Gastrocnemius medialis (tissue), 4 donors: ENCODE data around the gene BSN. TPM values are rescaled to one million over a fixed set of nuclear protein-coding genes. Genes with fewer than 3 reads are reported as not detected.

Experiments
- ATAC-seq, 2 donors: fragments of 150-250 bp; one replicate each; pipeline ENCODE4 v1.9.1; 2016
- DNase-seq, 2 donors: peaks; one replicate each; pipeline ENCODE4 v3.0.0-alpha.2; 2019
- H3K27ac ChIP-seq, 4 donors: fragments of 200-600 bp; sonication (generic); 1 replicate in 1 of 4; 2 replicates in 3 of 4; pipeline ENCODE4 v1.5.1; 2016 to 2018; ENCODE audit warnings: mild to moderate bottlenecking in 2 of 4, moderate library complexity in 1 of 4
- H3K27me3 ChIP-seq, 3 donors: fragments of 200-600 bp; sonication (generic) in 2 of 3; 1 replicate in 1 of 3; 2 replicates in 2 of 3; pipeline versions ENCODE4 v1.5.1 to v1.6.0; 2016 to 2019; ENCODE audit warnings: mild to moderate bottlenecking in 1 of 3, moderate library complexity in 1 of 3
- H3K36me3 ChIP-seq, 2 donors: fragments of 200-600 bp; sonication (generic) in 1 of 2; one replicate each; pipeline ENCODE4 v1.5.1; 2017 to 2018
- H3K4me1 ChIP-seq, 2 donors: fragments of 200-600 bp; sonication (generic) in 1 of 2; one replicate each; pipeline ENCODE4 v1.5.1; 2016 to 2017; ENCODE audit warnings: mild to moderate bottlenecking in 2 of 2
- H3K4me3 ChIP-seq, 4 donors: fragments of 200-600 bp; sonication (generic) in 3 of 4; 1 replicate in 1 of 4; 2 replicates in 3 of 4; pipeline ENCODE4 v1.5.1; 2016 to 2019; ENCODE audit warnings: mild to moderate bottlenecking in 2 of 4
- H3K9me3 ChIP-seq, 3 donors: fragments of 200-600 bp; sonication (generic) in 2 of 3; 1 replicate in 1 of 3; 2 replicates in 2 of 3; pipeline ENCODE4 v1.5.1; 2016 to 2019
- POLR2A ChIP-seq, 2 donors: fragments of 450-650 bp; IDR thresholded peaks; one replicate each; pipeline ENCODE4 v1.6.1; 2017; ENCODE audit warnings: antibody characterized with exemption in 2 of 2, mild to moderate bottlenecking in 2 of 2, moderate library complexity in 2 of 2
- in situ Hi-C, 4 donors: fragments of 200-750 bp; cut with MboI; loops; one replicate each; pipeline versions ENCODE4 v1.15.0 to v1.8.0; 2017; ENCODE audit warnings: low sequenced_read_pairs in 4 of 4
- intact Hi-C: fragments of 100-400 bp; cut with DNase I; formaldehyde crosslinking; loops from one replicate; pipeline ENCODE4 v1.15.1; 2023; ENCODE audit warnings: low total_unique reads
- total RNA-seq, 4 donors: library from RNA; depleted of rRNA; stranded (reverse); fragments of >200 nt; gene quantifications; one replicate each; pipeline versions ENCODE4 v1.1.0 to v1.2.3, GENCODE V29; 2016
- TF ChIP-seq, protein P1 (sequence below), 5 experiments: fragments of 450-650 bp in 3 of 5; fragments of 200-600 bp in 2 of 5; sonication (generic) in 2 of 5; IDR thresholded peaks in 4 of 5; conservative IDR thresholded peaks in 1 of 5; 1 replicate in 4 of 5; 2 replicates in 1 of 5; pipeline ENCODE4 v1.5.1; 2016 to 2019; ENCODE audit warnings: antibody characterized with exemption in 5 of 5, mild to moderate bottlenecking in 3 of 5, moderate library complexity in 3 of 5

The BSN gene
- total RNA-seq, 4 donors from 2014 or later = 0.10 to 0.24 (median 0.21) TPM

DNA sequence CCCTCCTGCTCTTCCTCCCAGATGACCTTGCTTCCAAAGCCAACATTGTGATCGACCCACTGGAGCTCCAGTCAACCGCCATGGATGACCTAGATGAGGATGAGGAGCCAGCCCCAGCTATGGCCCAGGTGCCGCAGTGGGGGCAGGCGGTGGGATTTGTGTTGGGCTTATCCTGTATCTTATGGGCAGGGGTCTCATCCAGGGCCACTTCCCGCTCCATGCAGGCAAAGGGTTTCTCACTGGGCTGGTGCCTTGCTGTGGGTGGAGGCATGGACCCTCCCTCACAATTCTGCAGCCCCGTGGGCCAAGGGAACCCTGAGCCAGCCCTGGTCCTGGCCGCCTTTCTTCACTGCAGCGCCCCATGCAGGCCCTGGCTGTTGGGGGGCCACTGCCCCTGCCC, 150.4 kb downstream of the BSN start:
- intact Hi-C loops (loop anchor here (5.0 kb wide), 1 partner anchor 203 kb away; no protein-coding TSS in a partner anchor), in situ Hi-C loops (no loop called here)
- Histone ChIP-seq H3K36me3 (peaks cover 0 to 69% of the 10 kb centered on the region in 2 donors), H3K27me3 (no peaks in the 10 kb centered on the region), H3K27ac (no peak overlapping the region), H3K9me3 (no peaks in the 10 kb centered on the region), H3K4me1 (no peaks in the 10 kb centered on the region), H3K4me3 (no peak overlapping the region)
- no peak for DNase-seq
- no peak for ATAC-seq
- TF ChIP-seq, protein P1, sequence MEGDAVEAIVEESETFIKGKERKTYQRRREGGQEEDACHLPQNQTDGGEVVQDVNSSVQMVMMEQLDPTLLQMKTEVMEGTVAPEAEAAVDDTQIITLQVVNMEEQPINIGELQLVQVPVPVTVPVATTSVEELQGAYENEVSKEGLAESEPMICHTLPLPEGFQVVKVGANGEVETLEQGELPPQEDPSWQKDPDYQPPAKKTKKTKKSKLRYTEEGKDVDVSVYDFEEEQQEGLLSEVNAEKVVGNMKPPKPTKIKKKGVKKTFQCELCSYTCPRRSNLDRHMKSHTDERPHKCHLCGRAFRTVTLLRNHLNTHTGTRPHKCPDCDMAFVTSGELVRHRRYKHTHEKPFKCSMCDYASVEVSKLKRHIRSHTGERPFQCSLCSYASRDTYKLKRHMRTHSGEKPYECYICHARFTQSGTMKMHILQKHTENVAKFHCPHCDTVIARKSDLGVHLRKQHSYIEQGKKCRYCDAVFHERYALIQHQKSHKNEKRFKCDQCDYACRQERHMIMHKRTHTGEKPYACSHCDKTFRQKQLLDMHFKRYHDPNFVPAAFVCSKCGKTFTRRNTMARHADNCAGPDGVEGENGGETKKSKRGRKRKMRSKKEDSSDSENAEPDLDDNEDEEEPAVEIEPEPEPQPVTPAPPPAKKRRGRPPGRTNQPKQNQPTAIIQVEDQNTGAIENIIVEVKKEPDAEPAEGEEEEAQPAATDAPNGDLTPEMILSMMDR (IDR thresholded peaks at IDR 0.05 in 4 of 5, conservative IDR thresholded peaks at IDR 0.05 in 1 of 5) = no peak
- no peak for TF ChIP-seq POLR2A (IDR thresholded peaks at IDR 0.05)

DNA sequence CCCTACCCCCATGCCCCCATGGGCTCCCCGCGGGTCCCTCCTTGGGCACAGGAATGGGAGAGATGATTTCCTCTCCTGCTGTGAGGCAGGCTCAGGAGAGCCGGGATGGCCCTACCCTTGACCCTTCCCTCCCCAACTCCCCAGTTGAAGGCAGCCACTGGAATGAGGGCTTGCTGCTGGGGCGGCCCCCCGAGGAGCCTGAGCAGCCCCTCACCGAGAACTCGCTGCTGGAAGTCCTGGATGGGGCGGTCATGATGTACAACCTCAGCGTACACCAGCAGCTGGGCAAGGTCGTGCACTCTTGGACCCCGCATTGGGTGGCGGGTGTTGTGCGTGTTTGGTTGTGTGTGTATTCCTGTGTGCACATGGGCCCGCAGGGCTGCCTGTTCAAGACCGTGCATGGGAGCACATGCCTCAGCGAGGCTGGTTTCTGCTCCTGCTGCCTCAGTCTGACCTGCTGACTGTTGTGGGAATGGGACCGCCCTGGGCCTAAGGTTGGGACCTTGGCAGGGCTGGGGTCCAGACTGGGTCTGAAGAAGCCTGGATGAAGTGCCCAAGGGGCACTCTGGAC, 151.2 kb downstream of the BSN start:
- no peaks in the 10 kb centered on the region for H3K9me3 ChIP-seq
- no peak overlapping the region for H3K4me3 ChIP-seq
- H3K4me1 ChIP-seq = no peaks in the 10 kb centered on the region
- H3K27ac ChIP-seq = no peak overlapping the region
- intact Hi-C loops = no loop called here
- no peak for DNase-seq
- H3K36me3 ChIP-seq = peaks cover 0 to 64% of the 10 kb centered on the region in 2 donors
- in situ Hi-C loops = no loop called here
- H3K27me3 ChIP-seq = no peaks in the 10 kb centered on the region
- TF ChIP-seq, protein P1 (IDR thresholded peaks at IDR 0.05 in 4 of 5, conservative IDR thresholded peaks at IDR 0.05 in 1 of 5) = no peak
- TF ChIP-seq POLR2A (IDR thresholded peaks at IDR 0.05) = no peak
- ATAC-seq = no peak

DNA sequence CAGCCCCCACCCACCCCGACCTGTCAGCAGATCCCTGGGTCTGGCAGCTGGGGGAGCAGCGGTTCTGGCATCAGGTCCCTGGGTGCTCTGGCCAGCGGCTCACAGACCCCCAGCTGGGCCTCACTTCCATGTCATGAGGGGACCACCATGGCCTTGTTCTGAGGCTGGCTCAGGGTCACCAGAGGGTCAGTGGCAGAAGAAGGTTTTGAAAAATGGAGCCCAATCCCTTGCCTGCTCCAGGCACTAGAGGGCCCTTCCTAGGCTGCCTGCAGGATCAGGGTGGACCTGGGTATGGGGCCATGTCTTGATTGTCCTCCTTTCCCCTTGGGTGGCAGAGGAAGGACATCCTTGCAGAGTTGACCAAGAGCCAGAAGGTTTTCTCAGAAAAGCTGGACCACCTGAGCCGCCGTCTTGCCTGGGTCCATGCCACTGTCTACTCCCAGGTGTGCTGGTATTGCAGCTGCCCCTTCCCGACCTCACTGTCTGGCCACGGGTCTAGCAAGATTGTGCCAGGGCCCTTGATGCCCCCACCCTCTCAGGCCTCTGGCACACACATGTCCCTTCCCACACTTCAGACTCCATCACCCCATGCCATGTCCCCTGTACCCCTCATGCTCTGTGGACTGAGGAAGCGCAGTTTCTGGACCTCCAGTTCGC, 152.3 kb downstream of the BSN start:
- no peaks in the 10 kb centered on the region for H3K27me3 ChIP-seq
- intact Hi-C loops = no loop called here
- no peak for DNase-seq
- no peak for ATAC-seq
- in situ Hi-C loops = no loop called here
- H3K4me1 ChIP-seq = no peaks in the 10 kb centered on the region
- TF ChIP-seq, protein P1 (IDR thresholded peaks at IDR 0.05 in 4 of 5, conservative IDR thresholded peaks at IDR 0.05 in 1 of 5) = no peak
- no peak for TF ChIP-seq POLR2A (IDR thresholded peaks at IDR 0.05)
- no peak overlapping the region for H3K27ac ChIP-seq
- H3K36me3 ChIP-seq = peaks cover 0 to 57% of the 10 kb centered on the region in 2 donors
- no peaks in the 10 kb centered on the region for H3K9me3 ChIP-seq
- H3K4me3 ChIP-seq = no peak overlapping the region

- intact Hi-C loops = no loop called here
- DNase-seq = no peak
- ATAC-seq = no peak
- TF ChIP-seq POLR2A (IDR thresholded peaks at IDR 0.05) = no peak
- TF ChIP-seq, protein P1 (IDR thresholded peaks at IDR 0.05 in 4 of 5, conservative IDR thresholded peaks at IDR 0.05 in 1 of 5) = no peak
- Histone ChIP-seq H3K27ac (no peak overlapping the region), H3K36me3 (peaks cover 0 to 52% of the 10 kb centered on the region in 2 donors), H3K4me1 (no peaks in the 10 kb centered on the region), H3K4me3 (no peak overlapping the region), H3K9me3 (no peaks in the 10 kb centered on the region), H3K27me3 (no peaks in the 10 kb centered on the region)
- in situ Hi-C loops = no loop called here
Measured at GRCh38 chr3:49707113-49707480, 152.8 kb downstream of the BSN start.
